Breast epithelium (tissue), 4 donors: ENCODE results near the gene EDRF1. TPM values are rescaled to one million over a fixed set of nuclear protein-coding genes. Genes with fewer than 3 reads are reported as not detected.
A peak's percentile ranks its signal among the peaks of the same experiment; 100 is the strongest.

Source experiments
- DNase-seq, 2 donors: peaks; one replicate each; pipeline ENCODE4 v3.0.0-alpha.2; 2019; ENCODE audit warnings: low spot score in 2 of 2
- H3K27ac ChIP-seq, 2 donors: fragments of 200-600 bp; sonication (generic) in 1 of 2; one replicate each; pipeline ENCODE4 v1.5.1; 2016 to 2019; ENCODE audit warnings: mild to moderate bottlenecking in 1 of 2
- H3K27me3 ChIP-seq, 2 donors: fragments of 200-600 bp; sonication (generic) in 1 of 2; one replicate each; pipeline versions ENCODE4 v1.5.1 to v1.6.0; 2017 to 2019; ENCODE audit warnings: control low read depth in 1 of 2, mild to moderate bottlenecking in 1 of 2
- H3K36me3 ChIP-seq: fragments of 200-600 bp; one replicate; pipeline ENCODE4 v1.5.1; 2019
- H3K4me1 ChIP-seq, 2 donors: fragments of 200-600 bp; sonication (generic); one replicate each; pipeline ENCODE4 v1.5.1; 2016 to 2019; ENCODE audit warnings: control low read depth in 1 of 2
- H3K4me3 ChIP-seq, 3 donors: fragments of 200-600 bp; sonication (generic); 1 replicate in 2 of 3; 2 replicates in 1 of 3; pipeline ENCODE4 v1.5.1; 2016 to 2019; ENCODE audit warnings: mild to moderate bottlenecking in 3 of 3, moderate library complexity in 2 of 3
- H3K9me3 ChIP-seq, 2 donors: fragments of 200-600 bp; sonication (generic) in 1 of 2; one replicate each; pipeline ENCODE4 v1.5.1; 2016 to 2019; ENCODE audit warnings: control low read depth in 1 of 2
- CTCF ChIP-seq, 3 donors: fragments of 450-650 bp; IDR thresholded peaks; one replicate each; pipeline ENCODE4 v1.5.1; 2016 to 2017; ENCODE audit warnings: antibody characterized with exemption in 3 of 3, mild to moderate bottlenecking in 3 of 3, moderate library complexity in 3 of 3
- POLR2A ChIP-seq: fragments of 450-650 bp; IDR thresholded peaks from one replicate; pipeline ENCODE4 v1.6.1; 2016; ENCODE audit warnings: antibody characterized with exemption, mild to moderate bottlenecking, moderate library complexity
- POLR2AphosphoS5 ChIP-seq, 3 donors: sonication (generic); formaldehyde crosslinking; IDR thresholded peaks; one replicate each; pipeline ENCODE4 v1.6.1; 2017; ENCODE audit warnings: antibody characterized with exemption in 3 of 3
- intact Hi-C: fragments of 100-400 bp; cut with DNase I; formaldehyde crosslinking; loops from one replicate; pipeline ENCODE4 v1.15.1; 2023; ENCODE audit warnings: low total_unique reads
- total RNA-seq, 3 donors: library from RNA; depleted of rRNA; stranded (reverse); fragments of >200 nt; gene quantifications; one replicate each; pipeline ENCODE4 v1.1.0, GENCODE V29; 2016

EDRF1 gene
- total RNA-seq = 10 to 100 TPM; 23.8 to 37.3 (median 35.1) TPM

- Histone ChIP-seq H3K36me3 (no peaks in the 10 kb centered on the region), H3K27me3 (no peaks in the 10 kb centered on the region), H3K4me3 (peak within 1 kb of the TSS; percentile 85 to 89 (median 86)), H3K9me3 (no peaks in the 10 kb centered on the region), H3K4me1 (no peaks in the 10 kb centered on the region), H3K27ac (peak within 1 kb of the TSS; percentile 91 to 92)
- DNase-seq = peak; percentile 99
- TF ChIP-seq POLR2AphosphoS5 (IDR thresholded peaks at IDR 0.05) (peak; percentile 74 to 87 (median 86)), POLR2A (peak; percentile 71), CTCF (IDR thresholded peaks at IDR 0.05) (no peak)
- intact Hi-C loops = no loop called here
Observed at GRCh38 chr10:125719173-125720001, at the start of gene EDRF1. EDRF1 (plus strand) TSS chr10:125719709; CDS start chr10:125719808, 99 bp downstream.

- H3K4me1 ChIP-seq = no peaks in the 10 kb centered on the region
- H3K4me3 ChIP-seq = no peak overlapping the region
- intact Hi-C loops = no loop called here
- TF ChIP-seq CTCF (IDR thresholded peaks at IDR 0.05) = no peak
- no peak for TF ChIP-seq POLR2AphosphoS5 (IDR thresholded peaks at IDR 0.05)
- TF ChIP-seq POLR2A = no peak
- H3K36me3 ChIP-seq = no peaks in the 10 kb centered on the region
- H3K27ac ChIP-seq = no peak overlapping the region
- H3K9me3 ChIP-seq = peaks cover 6 to 11% of the 10 kb centered on the region in 2 donors
- DNase-seq = no peak
- no peaks in the 10 kb centered on the region for H3K27me3 ChIP-seq
Observed at GRCh38 chr10:125672884-125673283, 46.6 kb upstream of the EDRF1 start.

GRCh38 chr10:125679436-125679835 is 40.1 kb upstream of the EDRF1 start:
- TF ChIP-seq POLR2AphosphoS5 (IDR thresholded peaks at IDR 0.05) (no peak), POLR2A (no peak), CTCF (IDR thresholded peaks at IDR 0.05) (no peak)
- Histone ChIP-seq H3K27me3 (no peaks in the 10 kb centered on the region), H3K27ac (no peak overlapping the region), H3K4me1 (no peaks in the 10 kb centered on the region), H3K4me3 (no peak overlapping the region), H3K9me3 (peaks cover 6% of the 10 kb centered on the region in 2 donors), H3K36me3 (no peaks in the 10 kb centered on the region)
- no peak for DNase-seq
- intact Hi-C loops = no loop called here

- H3K4me3 ChIP-seq = no peak within 1 kb of the TSS
- no peak for DNase-seq
Observed at GRCh38 chr10:125683063-125683462, 36.4 kb upstream of the EDRF1 start, which contains the start of gene TEX36. TEX36 (minus strand) TSS chr10:125683163; CDS start chr10:125682989, 174 bp downstream.

More at GRCh38 chr10:125683063-125683462, 36.4 kb upstream of the EDRF1 start, which contains the start of gene TEX36:
- Histone ChIP-seq H3K36me3 (no peaks in the 10 kb centered on the region), H3K27ac (no peak within 1 kb of the TSS), H3K9me3 (peaks cover 0 to 2% of the 10 kb centered on the region in 2 donors), H3K4me1 (no peaks in the 10 kb centered on the region), H3K27me3 (no peaks in the 10 kb centered on the region)
- intact Hi-C loops = no loop called here
- TF ChIP-seq CTCF (IDR thresholded peaks at IDR 0.05) = no peak
- TF ChIP-seq POLR2A = no peak
- no peak for TF ChIP-seq POLR2AphosphoS5 (IDR thresholded peaks at IDR 0.05)
